Keratinocyte (primary cell): ENCODE measurements around the gene GALNT2. TPM values are rescaled to one million over a fixed set of nuclear protein-coding genes. Genes with fewer than 3 reads are reported as not detected.

Experiments
- DNase-seq: peaks from one replicate; pipeline ENCODE4 v3.0.0-alpha.2; 2011; ENCODE audit warnings: low read depth, missing footprints, low spot score
- FAIRE-seq: peaks from 2 replicates; lab custom pipeline; 2011; peaks lifted over from hg19 to GRCh38; lab: Jason Lieb, UNC
- H2AFZ ChIP-seq: 2 replicates; pipeline ENCODE4 v1.6.0; 2012; ENCODE audit warnings: low read length, control low read depth, inconsistent platforms; ENCODE audit not compliant: control insufficient read depth
- H3K27ac ChIP-seq: 2 replicates; pipeline ENCODE4 v1.5.1; 2011; ENCODE audit warnings: low read length; ENCODE audit not compliant: control insufficient read depth, insufficient read depth
- H3K27me3 ChIP-seq: 3 replicates; pipeline ENCODE4 v1.6.0; 2011; ENCODE audit warnings: low read length; ENCODE audit not compliant: control insufficient read depth, insufficient read depth; ENCODE audit errors: extremely low read depth
- H3K36me3 ChIP-seq, 2 experiments: 2 replicates in 1 of 2; 3 replicates in 1 of 2; pipeline ENCODE4 v1.5.1; 2011; ENCODE audit warnings: low read length in 2 of 2, mild to moderate bottlenecking in 1 of 2; ENCODE audit not compliant: control insufficient read depth in 2 of 2, insufficient read depth in 2 of 2; ENCODE audit errors: extremely low read depth in 1 of 2
- H3K4me1 ChIP-seq: 3 replicates; pipeline ENCODE4 v1.5.1; 2011; ENCODE audit warnings: low read length; ENCODE audit not compliant: control insufficient read depth, insufficient read depth; ENCODE audit errors: extremely low read depth
- H3K4me2 ChIP-seq: 3 replicates; pipeline ENCODE4 v1.6.0; 2011; ENCODE audit warnings: low read depth, low read length; ENCODE audit not compliant: control insufficient read depth, insufficient read depth; ENCODE audit errors: extremely low read depth
- H3K4me3 ChIP-seq, 3 experiments: fragments of 200-600 bp in 1 of 3; sonication (generic) in 1 of 3; 2 replicates in 2 of 3; 3 replicates in 1 of 3; pipeline ENCODE4 v1.5.1; 2011 to 2016; ENCODE audit warnings: low read length in 3 of 3, mild to moderate bottlenecking in 3 of 3, control low read depth in 2 of 3, inconsistent platforms in 1 of 3, low read depth in 1 of 3, mixed read lengths in 1 of 3, mixed run types in 1 of 3, moderate library complexity in 1 of 3; ENCODE audit not compliant: control insufficient read depth in 2 of 3, insufficient read depth in 2 of 3; ENCODE audit errors: extremely low read depth in 1 of 3
- H3K79me2 ChIP-seq: 2 replicates; pipeline ENCODE4 v1.6.0; 2012; ENCODE audit warnings: low read length; ENCODE audit not compliant: control insufficient read depth, insufficient read depth
- H3K9ac ChIP-seq: 3 replicates; pipeline ENCODE4 v1.6.0; 2011; ENCODE audit warnings: low read length; ENCODE audit not compliant: control insufficient read depth, insufficient read depth; ENCODE audit errors: extremely low read depth
- H3K9me1 ChIP-seq: 3 replicates; pipeline ENCODE4 v1.6.0; 2011; ENCODE audit warnings: low read length; ENCODE audit not compliant: control insufficient read depth, insufficient read depth; ENCODE audit errors: extremely low read depth
- H3K9me3 ChIP-seq: 2 replicates; pipeline ENCODE4 v1.5.1; 2012; ENCODE audit warnings: low read depth, low read length; ENCODE audit not compliant: control insufficient read depth
- H4K20me1 ChIP-seq: 3 replicates; pipeline ENCODE4 v1.6.0; 2011; ENCODE audit warnings: low read length; ENCODE audit not compliant: control insufficient read depth, insufficient read depth; ENCODE audit errors: extremely low read depth
- CTCF ChIP-seq, 3 experiments: IDR thresholded peaks in 1 of 3; conservative IDR thresholded peaks in 1 of 3; optimal IDR thresholded peaks in 1 of 3; 2 replicates in 2 of 3; 3 replicates in 1 of 3; pipeline versions ENCODE3 to v1.5.1; 2011; ENCODE audit warnings: low read length in 3 of 3, mild to moderate bottlenecking in 3 of 3, moderate library complexity in 2 of 3, control low read depth in 1 of 3, inconsistent platforms in 1 of 3; ENCODE audit not compliant: insufficient read depth in 2 of 3; ENCODE audit errors: extremely low read depth in 1 of 3
- EZH2 ChIP-seq: IDR thresholded peaks from one replicate; pipeline ENCODE4 v1.6.1; 2012; ENCODE audit warnings: inconsistent platforms, mild to moderate bottlenecking, low read length, moderate library complexity
- dilution Hi-C: fragments of 300-500 bp; cut with MboI; formaldehyde crosslinking; loops from one replicate; pipeline ENCODE4 v1.7.0; 2020; ENCODE audit warnings: low sequenced_read_pairs; ENCODE audit not compliant: extremely low pct_ligation_motif_present
- polyA plus RNA-seq, 5 experiments: library from polyadenylated mRNA; depleted of rRNA in 3 of 5; stranded (reverse) in 3 of 5; stranded (forward) in 1 of 5; unstranded in 1 of 5; fragments of >200 nt; gene quantifications; 1 replicate in 1 of 5; 2 replicates in 3 of 5; 3 replicates in 1 of 5; pipeline versions ENCODE4 v1.2.1 to v1.2.3, GENCODE V29; 2011 to 2012; ENCODE audit warnings: missing spikeins in 2 of 5, low read depth in 1 of 5, low replicate concordance in 1 of 5

GALNT2 gene
- polyA plus RNA-seq, 1 donor (not counting 4 experiments of a cell fraction or from before 2014, with no cell fraction given): 61.7 TPM

DNA sequence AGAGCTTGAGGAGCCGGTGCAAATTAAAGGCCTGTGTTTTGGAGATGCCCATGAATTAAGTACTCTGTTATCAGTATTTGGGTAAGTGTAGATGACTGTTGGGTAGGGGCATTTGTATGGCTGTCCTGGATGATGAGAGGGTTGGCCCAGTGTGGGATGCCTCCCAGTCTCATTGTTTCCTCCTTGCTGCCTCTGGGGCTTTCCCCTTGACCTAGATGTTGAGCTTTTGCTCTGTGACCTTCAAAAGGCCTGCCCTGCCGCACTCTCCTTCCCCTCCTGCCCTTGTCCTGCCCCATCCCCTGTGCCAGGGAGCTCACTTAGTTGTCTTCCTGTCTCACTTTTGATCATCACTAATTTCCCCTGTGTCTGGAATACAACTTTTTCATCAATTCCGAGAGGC, 10.0 kb downstream of the GALNT2 start:
- dilution Hi-C loops: no loop called here
- Histone ChIP-seq H4K20me1 (peaks cover 4% of the 10 kb centered on the region), H3K27ac (no peak overlapping the region), H3K4me3 (no peak overlapping the region), H3K9me1 (peaks cover 3% of the 10 kb centered on the region), H3K79me2 (peaks cover 98% of the 10 kb centered on the region), H3K9me3 (no peaks in the 10 kb centered on the region), H3K36me3 (peaks cover 5 to 10% of the 10 kb centered on the region in 2 experiments), H3K27me3 (no peaks in the 10 kb centered on the region), H3K4me1 (peaks cover 29% of the 10 kb centered on the region), H3K9ac (no peak overlapping the region), H2AFZ (no peak overlapping the region), H3K4me2 (no peak overlapping the region)
- FAIRE-seq: no peak
- TF ChIP-seq EZH2 (no peak), CTCF (optimal IDR thresholded peaks at IDR 0.05 in 1 of 3, IDR thresholded peaks at IDR 0.05 in 1 of 3, conservative IDR thresholded peaks at IDR 0.05 in 1 of 3; ENCODE audit: extremely low read depth in 1 of 3, insufficient read depth in 2 of 3, low read length in 3 of 3) (no peak)
- no peak for DNase-seq

DNA sequence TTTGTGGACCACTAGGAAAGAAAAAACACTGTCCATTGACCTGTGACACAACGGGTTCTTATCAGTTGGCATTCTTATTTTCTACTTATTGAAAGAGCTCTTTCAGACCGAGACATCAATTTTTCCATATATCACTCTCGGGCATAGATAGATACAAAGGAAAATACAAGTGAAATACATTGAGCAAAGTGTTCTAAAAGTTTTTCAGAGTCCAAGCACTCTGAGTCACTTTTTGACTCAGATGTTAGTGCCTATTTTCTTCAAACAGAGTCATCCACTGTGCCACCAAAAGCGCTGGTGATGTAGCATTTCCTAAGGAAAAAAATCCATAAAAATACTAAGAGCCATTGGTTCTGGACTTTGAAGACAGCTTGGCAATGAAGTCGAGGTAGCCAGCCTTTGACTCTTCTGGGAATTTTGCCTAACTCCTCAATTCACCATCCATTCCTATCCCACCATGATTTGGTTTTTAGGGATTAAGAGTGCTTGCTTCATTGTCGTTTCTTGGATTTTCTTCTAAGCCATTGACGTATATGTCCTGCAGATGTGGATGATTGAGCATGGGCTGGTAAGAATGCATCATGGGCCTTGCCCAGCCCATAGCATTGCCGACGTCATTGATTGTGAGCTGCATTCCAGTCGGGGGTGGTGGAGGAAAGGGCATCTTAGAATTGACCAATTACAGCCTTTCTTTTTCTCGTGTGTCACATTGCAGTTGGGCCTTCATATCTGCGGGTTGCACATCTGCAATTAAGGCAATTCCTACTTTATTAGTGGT, 10.6 kb downstream of the GALNT2 start:
- Histone ChIP-seq H3K9ac (no peak overlapping the region), H3K9me1 (peaks cover 3% of the 10 kb centered on the region), H3K9me3 (peaks cover 1% of the 10 kb centered on the region), H3K4me3 (no peak overlapping the region), H3K27ac (no peak overlapping the region), H2AFZ (no peak overlapping the region), H3K27me3 (no peaks in the 10 kb centered on the region), H3K4me1 (peaks cover 26% of the 10 kb centered on the region), H4K20me1 (peaks cover 4% of the 10 kb centered on the region), H3K79me2 (peaks cover 98% of the 10 kb centered on the region), H3K36me3 (peaks cover 5 to 10% of the 10 kb centered on the region in 2 experiments), H3K4me2 (no peak overlapping the region)
- no peak for FAIRE-seq
- dilution Hi-C loops: no loop called here
- no peak for DNase-seq
- no peak for TF ChIP-seq CTCF (optimal IDR thresholded peaks at IDR 0.05 in 1 of 3, IDR thresholded peaks at IDR 0.05 in 1 of 3, conservative IDR thresholded peaks at IDR 0.05 in 1 of 3; ENCODE audit: extremely low read depth in 1 of 3, insufficient read depth in 2 of 3, low read length in 3 of 3)
- TF ChIP-seq EZH2: no peak
